GM12872 (cell line): ENCODE data around the gene PAPOLB.

Experiments used
- CTCF ChIP-seq: IDR thresholded peaks from 3 replicates; pipeline ENCODE4 v1.5.1; 2011; ENCODE audit warnings: low read depth, mild to moderate bottlenecking, low read length, moderate library complexity; ENCODE audit not compliant: insufficient read depth

The PAPOLB gene

GRCh38 chr7:4837803-4838625, 23.8 kb downstream of the PAPOLB start:
- no peak for TF ChIP-seq CTCF

DNA sequence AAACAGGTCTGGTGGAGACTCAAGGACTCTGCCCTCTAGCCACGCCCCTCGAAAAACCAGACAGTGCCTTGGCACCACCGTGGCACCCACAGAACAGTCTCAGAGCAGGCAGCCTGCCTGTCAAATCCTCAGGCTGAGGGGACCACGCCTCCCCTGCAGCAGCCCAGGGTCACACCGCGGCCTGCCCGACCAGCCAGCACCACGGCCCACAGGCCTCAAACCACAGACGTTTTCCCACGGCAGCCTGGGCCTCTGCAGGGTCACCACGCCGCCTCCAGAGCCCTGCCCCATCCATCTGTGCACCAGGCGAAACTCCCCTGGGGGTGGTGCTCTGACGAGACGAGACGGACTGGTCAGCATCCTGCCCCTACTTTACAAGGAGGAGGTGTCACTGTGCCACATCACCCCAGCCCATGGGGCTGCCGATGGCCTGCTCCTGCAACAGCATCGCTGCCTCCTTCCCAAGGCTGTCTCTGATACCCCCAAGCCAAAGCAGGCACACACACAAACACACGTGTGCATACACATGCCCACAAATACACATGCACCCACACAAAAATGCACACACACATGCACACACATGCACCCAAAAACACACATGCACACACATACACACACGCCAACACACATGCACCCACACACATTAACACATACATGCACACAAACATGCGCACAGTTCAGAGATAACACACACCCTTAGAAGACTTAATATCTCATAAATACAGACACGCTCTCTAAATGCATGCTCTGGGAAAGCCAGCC, 24.6 kb downstream of the PAPOLB start:
- TF ChIP-seq CTCF = no peak

GRCh38 chr7:4836206-4836661, 25.6 kb downstream of the PAPOLB start:
- TF ChIP-seq CTCF = no peak

DNA sequence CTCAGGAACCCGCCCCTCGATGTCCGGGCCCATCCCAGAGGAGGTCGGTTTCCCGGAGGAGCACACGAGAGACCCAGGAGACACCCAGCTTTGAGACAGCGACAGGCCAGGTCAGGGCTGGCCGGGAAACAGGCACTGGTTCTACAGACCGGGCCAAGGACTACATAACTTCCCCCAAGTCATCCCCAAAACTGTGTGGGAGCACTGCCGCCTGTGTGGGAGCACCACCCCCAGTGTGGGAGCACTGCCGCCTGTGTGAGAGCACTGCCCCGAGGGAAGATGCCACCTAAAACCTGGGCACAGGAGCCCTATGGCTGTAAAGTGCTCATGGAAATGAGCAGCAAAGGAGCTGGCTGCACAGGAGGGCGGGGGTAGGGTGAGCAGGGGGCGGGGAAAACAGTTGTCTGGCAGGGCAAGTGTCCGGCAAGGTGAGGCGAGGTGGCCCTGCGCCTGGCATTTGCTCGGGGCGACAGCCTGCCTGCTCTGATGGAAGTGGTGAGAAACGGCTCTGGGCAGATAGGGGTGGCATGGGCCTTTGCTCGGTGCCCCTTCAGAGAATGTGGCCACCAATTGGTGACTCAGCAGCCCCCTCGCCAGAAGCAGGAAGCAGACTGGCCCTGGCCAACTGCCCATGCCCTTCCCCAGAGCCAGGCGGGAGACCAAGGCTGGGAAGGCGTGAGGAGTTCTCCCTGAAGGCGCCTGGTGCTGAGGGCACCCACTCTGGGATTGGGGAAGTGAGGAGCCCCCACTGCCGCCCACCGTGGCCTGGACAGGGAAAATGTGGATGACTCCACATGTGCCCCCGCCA, 26.2 kb downstream of the PAPOLB start:
- no peak for TF ChIP-seq CTCF

DNA sequence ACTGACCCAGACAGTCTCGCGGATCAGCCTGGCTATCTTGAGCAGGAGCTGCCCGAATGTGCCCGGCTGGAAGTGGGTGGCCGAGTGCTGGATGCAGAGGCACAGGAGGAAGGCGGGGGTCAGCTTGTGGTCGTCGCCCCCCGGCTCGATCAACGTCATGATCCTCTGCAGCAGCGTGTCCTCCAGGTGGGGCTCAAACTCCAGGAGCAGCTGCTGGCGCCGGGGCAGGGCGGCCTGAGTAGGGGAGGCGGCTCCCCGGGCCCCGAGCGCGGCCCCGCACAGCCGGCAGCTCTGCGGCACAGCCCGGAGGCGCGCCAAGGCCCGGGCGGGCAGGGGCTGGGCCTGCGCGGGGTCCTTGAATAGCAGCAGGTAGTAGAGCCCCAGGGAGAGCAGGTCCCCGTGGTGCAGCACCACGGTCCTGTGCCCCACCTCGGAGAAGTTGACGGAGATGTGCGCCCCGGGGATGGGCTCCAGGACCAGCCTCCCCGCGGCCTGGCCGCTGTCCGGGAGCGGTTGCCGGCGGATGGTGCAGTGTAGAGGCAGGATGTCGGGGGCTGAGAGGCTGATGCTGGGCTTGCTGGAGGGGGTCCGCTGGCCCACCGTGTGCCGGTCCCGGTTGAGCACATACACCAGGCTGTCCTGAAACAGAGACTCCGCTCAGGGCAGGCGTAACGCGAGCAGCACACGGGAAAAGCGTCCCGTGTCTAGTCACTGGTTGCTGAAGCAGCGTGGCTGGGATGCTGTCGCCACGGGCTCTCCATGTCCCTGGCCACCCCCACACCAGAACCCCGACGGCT, 27.0 kb downstream of the PAPOLB start:
- no peak for TF ChIP-seq CTCF

- no peak for TF ChIP-seq CTCF
Measured at GRCh38 chr7:4833691-4834600, 27.9 kb downstream of the PAPOLB start.
